Brain pericyte (primary cell): ENCODE results near the gene PABPC1L.

Experiments
- DNase-seq: peaks from one replicate; pipeline ENCODE4 v3.0.0-alpha.2; 2012; ENCODE audit warnings: low read depth, low spot score

PABPC1L gene

DNA sequence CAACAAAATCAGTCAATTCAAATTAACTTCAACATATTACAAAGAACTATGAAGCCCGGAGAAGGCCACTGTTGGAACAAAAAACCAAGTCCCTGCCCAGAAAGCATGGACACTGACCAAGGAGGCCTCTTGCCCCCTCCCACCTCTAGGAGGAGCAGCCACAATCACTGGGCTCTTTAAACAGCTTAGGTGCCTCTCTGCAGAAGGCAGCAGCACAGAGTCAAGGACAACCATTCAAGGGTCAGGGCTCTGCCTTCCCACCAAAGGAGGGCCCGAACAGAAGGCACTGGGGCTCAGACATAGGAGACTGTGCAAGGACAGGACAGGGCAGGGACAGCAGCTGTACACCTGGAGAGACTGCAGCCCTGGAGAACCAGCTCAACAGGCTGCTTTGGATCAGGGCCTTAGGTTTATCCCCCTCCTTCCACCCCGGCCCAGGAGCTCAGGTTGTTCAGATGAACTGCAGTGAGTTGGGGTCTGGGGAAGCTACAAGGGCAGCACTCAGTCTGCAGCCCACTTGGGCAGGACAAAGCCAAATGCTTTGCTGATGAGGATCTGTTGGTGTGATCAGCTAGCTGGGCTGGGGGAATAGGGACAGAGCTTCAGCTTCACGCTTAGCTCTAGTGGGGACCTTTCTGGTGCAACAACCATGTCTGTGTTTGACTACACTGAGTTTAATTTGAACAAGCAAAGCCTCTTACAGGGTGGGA, 32.6 kb downstream of the PABPC1L start:
- DNase-seq = no peak

DNA sequence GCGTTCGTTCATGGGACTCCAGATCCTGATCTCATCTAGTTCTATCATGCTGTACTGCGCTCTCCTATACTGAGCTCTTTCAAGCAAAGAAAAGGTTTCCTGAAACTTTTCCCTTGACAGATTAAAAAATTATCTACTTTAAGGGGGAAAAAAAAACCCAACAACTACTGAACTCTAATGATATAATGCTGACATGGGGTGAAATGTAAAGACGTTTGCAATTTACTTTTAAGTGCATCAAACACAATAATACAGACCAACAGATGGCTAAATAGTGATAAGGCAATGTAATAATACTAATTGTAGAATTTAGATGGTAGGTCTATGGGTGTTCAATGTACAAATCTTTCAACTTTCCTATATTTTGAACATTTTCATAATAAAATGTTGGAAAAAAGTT, 34.0 kb downstream of the PABPC1L start:
- no peak for DNase-seq

DNA sequence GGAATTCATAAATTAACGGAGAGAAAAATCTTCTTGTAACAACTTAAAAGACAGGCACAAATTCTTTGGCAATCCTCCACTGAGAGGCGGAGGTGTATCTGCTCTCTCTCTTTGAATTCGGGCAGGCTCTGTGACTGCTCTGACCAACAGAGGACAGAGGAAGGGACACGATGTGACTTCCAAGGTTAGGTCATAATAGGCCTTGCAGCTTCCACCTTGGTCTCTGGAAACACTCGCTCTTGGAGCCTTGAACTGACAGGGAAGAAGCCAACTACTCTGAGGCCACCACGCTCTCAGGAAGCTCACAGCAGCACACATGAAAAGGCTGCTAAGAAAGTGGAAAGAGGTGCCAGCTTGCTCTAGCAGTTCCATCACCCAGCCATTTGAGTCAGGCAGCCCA, 35.4 kb downstream of the PABPC1L start:
- DNase-seq = no peak

DNA sequence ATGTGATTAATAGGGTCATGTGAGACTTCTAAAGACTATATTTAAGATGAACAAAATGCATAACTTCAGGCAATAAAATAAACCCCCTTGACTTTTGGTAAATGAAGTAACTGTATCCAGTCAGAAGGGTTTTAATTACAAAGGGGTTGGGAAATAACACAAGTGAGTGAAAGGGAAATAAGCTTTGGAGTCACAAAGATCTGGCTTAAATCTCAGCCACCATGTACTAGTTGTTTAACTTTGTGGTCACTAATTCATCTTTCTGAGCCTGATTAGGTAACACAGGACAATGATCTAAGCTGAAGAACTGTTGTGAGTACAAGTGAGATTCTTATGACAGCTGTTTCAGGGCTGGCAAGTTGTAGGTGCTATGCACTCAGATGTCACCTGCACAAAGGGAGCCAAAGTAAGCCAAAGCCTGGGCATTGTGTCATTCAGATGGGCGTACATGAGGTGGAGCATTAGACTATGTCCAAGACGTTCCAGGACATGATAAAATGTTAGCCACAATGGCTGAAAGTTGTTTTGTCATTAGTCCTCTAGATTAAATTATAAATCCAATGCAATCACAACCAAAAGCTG, 36.5 kb downstream of the PABPC1L start:
- no peak for DNase-seq

DNA sequence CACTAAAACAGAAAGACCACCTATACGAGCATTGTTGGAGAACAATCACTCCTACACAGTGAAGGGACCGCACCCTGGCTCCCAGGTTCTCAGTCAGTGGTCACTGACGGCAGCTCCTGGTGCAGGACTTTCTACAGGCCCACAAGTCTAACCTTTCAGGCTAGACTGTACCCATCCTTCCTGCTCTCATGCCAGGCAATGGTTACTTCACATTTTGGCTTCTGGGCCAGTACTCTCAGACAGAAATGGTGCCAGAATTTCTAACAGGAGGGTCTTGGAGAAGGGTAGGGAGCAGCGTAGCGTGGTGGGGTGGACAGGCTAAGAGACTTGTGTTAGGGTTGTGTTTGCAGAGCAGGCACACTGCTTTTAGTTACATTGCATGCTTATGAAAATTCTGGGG, 38.2 kb downstream of the PABPC1L start:
- no peak for DNase-seq

DNA sequence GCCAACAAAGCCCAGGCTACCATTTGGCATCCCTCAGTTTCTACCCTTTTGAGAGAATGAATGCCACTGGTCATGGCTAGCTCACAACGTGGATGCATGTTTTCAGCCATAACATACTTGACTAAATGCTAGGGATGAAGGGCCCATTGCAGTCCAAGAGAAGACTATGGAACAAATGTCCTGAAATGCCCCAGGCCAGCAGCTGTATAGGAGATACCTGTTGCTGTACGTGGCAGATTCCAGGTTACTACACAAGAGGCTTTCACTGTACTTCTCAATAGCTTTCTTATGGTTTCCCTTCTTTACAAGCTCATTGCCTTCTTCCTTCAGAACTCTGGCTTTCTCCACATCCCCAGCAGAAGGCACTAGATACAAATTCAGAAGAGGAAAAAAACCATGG, 38.7 kb downstream of the PABPC1L start:
- no peak for DNase-seq

DNA sequence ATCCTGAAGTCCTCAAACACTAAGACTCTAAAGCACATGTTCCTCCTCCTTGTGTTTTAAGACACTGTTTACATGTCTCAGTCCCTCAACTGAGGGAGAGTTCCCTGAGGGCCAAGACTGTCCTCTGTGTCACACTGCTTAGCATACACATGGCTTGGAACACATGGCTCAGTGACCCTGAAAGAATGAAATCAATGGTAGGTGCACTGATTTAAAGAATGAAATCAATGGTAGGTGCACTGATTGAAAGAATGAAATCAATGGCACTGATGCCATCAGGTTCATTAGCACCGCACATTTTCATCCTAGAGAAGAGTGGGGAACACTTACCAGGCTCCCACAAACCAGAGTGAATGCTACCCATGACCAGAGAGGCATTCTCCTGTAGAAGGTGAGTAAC, 40.5 kb downstream of the PABPC1L start:
- DNase-seq = no peak

DNA sequence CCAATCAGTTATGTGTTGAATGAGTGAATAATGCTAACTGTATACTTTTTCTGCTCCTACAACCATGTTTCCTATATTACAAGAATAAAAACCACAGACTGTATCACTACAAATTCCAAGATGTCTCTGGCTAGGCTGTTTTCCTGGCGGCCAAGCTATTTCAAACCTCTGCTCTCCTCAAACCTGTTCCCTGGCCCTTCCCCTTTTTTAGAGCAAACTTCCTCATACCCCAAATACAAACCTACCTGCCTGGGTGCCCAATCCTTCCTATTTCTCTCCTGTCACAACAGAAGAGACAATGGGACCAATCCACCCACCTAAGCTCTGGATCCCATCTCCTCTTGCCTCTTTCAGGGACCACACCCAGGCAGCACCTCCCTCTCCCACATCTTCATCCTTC, 42.9 kb downstream of the PABPC1L start:
- no peak for DNase-seq

DNA sequence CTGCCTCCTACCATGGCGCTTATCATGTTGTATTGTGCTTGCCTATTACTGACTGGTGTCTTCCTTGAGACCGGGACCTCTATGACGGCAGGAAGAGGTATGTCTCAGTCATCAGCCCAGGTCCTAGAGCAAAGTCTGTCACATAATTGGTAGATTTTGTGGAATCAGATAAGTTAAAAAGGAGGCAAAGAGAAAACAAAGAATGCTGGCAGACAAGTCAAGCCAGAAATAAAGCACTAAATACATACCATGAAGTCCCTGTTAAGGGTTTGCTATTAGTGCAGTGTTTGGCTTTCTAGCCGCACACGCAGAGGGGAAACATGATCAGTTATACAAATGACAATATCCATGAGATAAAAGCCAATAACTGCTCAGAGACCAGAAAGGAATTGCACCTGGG, 44.4 kb downstream of the PABPC1L start:
- no peak for DNase-seq

DNA sequence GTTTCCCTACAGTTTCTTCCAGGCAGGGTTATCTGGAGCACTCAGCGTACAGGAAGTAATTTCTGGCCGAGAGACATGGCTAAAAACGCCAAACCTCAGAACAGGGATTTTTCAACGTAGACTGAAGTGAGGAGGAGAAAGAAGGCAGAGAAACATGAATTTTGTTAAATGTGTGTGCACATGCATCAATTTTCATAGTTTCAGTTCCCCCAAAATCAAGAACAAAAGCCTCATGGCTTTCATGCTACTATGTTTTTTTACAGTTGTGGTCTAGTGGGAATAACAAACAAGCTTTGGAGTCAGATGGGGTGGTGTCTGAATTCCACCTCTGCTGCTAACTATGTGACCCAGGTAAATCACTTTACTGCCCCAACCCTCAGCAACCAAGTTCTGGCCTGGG, 45.4 kb downstream of the PABPC1L start:
- DNase-seq = no peak

DNA sequence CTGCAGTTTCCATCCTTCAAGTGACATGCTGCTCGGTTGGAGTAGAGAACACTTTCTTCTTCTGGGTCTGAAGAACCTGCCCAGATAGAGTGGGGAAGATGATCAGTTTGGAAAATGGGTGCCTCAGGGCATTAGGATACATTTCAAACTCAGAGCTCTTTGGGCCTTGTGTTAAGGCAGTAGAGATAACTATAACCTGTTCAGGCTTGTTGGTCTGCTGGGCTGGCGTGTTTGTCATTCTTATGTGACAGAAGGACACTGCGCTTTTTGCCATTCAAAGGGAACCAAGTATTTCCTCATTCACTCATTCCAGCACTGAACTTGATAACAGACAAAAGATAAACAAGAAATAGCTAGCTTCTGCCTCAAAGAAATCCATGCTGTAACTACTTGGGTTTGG, 46.5 kb downstream of the PABPC1L start:
- DNase-seq = no peak

DNA sequence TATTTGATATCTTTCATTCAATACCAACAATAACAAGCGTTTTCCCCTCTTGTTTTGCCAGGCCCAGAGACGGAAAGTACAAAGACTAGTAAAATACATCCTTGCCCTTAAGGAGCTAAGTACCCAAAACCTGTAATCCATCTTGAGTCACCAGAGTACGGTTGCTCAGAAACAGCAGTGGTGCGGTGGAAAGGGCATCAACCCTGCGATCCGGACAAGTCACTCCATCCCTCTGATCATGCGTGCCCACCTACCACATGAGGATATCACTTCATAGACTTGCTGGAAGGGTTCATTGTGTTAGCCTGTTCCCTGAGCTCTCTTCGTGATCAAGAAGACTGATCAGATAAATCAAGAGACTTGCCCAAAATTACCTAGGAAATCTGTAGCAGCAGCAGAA, 48.4 kb downstream of the PABPC1L start:
- DNase-seq = no peak

DNA sequence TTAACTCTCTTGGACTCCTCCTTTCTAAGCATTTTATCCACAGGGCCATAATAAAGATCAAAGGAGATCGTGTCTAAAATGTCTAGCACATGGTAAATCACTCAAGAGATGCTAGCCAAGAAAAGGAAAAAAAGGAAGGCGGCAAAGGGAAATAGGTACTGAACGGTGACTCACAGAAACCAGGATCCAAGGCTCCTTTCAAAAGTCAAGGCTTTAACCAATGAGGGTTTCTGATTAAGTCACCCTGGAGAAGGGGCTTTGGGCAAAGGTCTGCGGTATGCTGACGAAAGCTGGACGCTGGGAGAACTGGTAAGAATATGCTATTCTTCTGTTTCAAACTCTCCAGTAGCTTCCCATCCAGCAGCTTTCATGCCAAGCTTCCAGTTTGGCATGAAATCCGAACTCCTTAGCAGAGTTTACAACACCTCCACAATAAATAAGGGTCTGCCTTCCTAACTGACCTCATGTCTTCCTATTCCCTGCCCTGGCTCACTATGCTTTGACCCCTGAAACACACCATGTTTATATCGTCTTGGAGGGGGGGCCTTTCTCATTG, 49.3 kb downstream of the PABPC1L start:
- DNase-seq = no peak

DNA sequence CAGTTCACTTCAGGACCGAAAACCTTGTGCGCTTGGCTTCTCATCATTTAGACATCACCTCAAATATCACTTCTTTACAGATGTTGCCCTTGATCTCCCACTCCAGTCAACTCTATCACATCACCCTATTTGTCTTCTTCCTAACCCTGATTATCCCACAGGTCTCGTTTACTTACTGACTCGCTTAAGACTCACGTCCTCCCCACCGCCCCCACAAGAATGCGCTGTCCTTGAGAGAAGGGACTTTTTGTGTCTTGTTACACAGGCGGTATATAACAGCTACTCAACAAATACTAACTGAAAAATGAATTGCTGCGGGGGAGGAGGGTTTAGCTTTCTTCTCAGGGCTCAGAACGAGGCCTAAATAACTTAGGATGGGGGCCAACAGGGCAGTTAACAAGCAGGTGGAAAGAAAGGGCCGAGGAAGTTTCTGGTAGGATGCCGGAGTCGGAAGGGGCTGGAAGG, 49.8 kb downstream of the PABPC1L start:
- DNase-seq = no peak

DNA sequence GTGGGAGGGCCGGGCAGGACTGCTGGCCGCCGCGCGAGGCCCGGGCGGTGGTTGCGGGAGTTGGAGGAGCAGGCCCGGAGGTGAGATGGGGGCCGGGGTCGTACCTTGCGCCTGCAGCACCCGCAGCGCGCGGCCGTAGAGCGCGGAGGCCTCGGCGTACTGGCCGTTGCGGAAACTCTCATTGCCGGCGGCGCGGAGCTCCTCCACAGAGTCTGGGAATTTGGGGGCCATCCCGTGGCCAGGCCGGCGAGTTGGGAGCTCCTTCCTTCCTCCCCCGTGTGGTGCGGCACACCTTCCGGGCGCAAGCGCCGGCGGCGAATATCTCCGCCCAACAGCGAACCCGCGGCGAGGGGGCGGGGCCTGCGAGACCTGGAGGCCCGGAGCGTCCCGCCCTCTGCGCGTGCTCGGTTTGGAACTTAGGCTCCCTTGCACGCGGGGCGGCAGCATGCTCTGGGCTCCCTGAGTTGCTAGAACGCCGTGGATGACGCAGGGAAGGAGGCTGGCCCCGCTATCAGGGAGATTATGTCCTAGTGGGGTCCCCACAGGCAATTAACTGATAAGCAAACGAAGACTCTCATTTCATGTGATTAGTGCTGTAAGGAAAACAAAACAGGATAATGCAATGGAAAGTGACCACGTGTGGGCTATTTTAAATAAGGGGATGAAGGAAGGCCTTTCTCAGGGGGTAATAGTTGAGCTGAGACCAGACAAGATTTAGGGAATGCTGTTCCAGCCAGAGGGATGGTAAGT, 50.4 kb downstream of the PABPC1L start, which contains the start of gene TOMM34:
TOMM34 (minus strand) TSS at position 295 of the 750 bp plus-strand sequence; CDS start at position 231, 64 bp downstream.
- peak; percentile 45 for DNase-seq

DNA sequence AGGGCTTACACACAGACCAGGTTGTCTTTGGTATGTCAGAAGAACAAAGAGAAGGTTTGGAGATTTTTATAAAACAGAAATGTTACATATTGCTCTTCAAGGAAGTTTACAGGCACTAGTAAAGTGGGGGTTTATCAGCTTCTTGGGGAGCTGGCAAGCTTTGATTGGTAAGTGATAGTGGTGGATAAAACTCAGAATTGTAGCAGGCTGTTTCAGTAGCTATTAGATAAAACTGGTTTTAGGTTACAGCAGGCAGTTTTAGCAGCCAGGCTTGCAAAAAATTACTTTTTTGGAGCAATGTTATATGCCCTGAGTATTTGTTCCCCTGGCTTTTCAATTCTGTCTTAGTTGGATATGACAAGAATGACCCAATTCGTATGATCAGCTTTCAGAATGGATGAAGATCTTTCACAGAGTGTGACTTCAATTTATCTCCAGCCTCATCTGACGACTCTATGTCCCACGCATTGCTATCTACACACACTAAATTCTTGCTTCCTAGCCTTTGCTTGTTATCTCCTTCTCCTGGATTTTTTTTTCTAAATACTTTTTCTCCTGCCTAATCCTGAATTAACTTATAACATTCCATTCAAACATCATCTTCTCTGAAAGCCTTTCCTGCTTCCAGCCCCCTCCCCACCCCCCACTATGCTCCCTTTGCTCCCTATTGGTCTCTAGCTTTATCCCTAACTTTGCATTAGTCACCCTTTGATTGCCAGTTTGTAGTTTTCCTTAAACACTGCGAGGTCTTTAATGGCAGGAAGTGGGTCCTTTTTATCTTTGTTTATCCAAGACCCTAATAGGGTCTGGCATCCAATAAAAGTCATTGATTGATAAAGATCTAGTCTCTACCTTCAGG, 51.4 kb downstream of the PABPC1L start:
- DNase-seq = no peak

DNA sequence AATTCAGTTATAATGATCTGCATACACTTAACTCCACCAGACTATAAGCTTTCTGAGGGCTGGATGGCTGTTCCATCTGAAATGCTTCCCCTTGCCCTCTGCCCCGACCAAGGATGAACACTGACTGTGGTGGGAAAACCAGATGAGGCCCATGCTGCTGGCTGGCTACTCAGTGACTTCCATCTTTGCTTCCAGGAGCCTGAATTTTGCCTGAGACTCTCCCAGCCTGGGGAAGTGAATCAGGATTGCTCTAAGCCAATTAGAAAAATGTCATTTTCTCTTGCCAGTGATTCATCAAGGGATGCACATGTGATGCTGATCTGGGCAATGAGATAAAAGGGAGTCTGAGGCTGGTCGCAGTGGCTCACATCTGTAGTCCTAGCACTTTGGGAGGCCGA, 52.0 kb downstream of the PABPC1L start:
- DNase-seq = no peak

DNA sequence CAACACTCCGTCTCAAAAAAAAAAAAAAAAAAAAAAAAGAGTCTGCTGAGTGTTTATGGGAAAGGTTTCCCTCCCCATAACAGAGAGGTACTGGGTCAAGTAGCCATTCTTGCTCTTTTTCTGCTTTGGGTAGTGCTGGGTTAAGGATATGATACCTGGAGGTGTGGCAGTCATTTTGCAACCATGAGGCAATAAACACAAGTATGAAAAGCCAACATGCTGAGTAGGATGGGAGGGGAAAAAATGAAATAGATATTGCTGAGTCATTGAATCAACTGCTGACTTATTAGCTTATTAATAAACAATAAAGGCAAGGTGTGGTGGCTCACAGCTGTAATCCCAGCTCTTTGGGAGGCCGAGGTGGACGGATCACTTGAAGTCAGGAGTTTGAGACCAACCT, 52.6 kb downstream of the PABPC1L start:
- no peak for DNase-seq

DNA sequence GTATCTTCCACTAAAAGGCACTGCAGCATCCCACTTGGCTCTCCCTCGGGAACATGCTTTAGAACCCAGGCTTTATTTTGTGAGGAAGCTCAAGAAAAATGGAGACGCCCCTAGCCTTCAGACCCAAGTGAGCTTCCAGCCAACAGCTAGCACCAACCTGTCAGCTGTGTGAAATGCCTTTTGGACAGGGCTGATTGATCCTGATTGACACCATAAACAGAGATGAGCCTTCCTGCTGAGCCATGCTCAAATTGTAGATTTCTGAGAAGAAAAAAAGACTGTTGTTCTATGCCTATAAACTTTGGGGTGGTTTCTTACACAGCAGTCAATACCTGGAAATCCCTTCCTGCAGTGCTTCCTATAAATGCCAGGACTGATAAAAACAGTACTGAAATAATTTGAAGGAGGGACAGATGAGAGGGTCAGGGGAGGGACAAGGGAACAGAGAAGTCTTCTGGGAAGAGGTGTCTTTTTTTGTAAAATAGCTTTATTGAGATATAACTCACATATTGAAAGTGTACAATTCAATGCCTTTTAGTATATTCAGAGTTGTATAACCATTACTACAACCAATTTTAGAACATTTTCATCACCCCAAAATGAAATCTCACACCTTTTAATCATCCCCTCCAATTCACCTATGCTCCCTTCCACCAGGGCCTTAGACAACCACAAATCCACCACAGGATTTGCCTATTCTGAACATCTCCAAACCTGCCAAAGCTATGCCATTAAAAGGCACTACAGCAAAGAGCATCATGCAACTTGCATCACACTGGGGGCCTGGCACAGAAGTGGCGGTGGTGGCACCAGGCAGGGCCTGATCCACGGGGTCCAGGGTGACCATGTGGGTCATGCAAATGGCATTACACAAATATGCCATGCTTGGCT, 53.7 kb downstream of the PABPC1L start:
- no peak for DNase-seq

DNA sequence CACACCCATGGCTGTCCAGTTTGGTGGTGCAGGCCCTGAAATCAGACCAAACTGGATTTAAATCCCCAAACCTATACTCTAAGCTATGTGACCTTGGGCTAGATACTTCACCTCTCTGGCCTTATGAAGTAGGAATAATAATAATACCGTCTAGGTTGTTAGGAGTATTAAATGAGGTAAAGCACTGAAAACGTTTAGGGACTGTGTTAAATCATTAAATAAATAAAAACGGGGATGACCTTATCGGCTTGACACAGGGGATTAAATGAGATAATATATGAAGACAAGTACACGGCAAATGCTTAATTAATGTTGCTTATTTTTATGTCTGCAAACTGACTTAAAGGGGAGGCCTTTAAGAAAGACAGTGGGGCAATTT, 55.8 kb downstream of the PABPC1L start:
- no peak for DNase-seq
